Endothelial cell of umbilical vein (primary cell): ENCODE data around the gene MPG. TPM values are rescaled to one million over a fixed set of nuclear protein-coding genes. Genes with fewer than 3 reads are reported as not detected.

ENCODE experiments used
- BruUV-seq: library from RNA; stranded (reverse); fragments of 400-500 nt; replicated peaks from 2 replicates; lab custom pipeline; 2021; lab: Mats Ljungman, UMichigan
- CTCF ChIA-PET: fragments of 300-600, 350-600 bp; sonication (Branson Sonifier 250); formaldehyde crosslinking; loops from one replicate; lab custom pipeline; 2021; ENCODE audit warnings: antibody characterized with exemption, inconsistent platforms; lab: Charles Lee
- POLR2A ChIA-PET: fragments of 300-600, 350-600 bp; sonication (Branson Sonifier 250); formaldehyde crosslinking; loops from one replicate; lab custom pipeline; 2021; ENCODE audit warnings: antibody characterized with exemption, inconsistent platforms; lab: Charles Lee
- DNase-seq: peaks from one replicate; pipeline ENCODE4 v3.0.0-alpha.2; 2011; ENCODE audit warnings: low read depth, low spot score
- FAIRE-seq: peaks from 2 replicates; lab custom pipeline; 2011; peaks lifted over from hg19 to GRCh38; lab: Jason Lieb, UNC
- H2AFZ ChIP-seq: 2 replicates; pipeline ENCODE4 v1.6.0; 2012; ENCODE audit warnings: low read depth, low read length, control low read depth, inconsistent platforms
- H3K27ac ChIP-seq: 2 replicates; pipeline ENCODE4 v1.5.1; 2011; ENCODE audit warnings: low read depth, mild to moderate bottlenecking, control low read depth, low read length, moderate library complexity; ENCODE audit not compliant: insufficient read depth
- H3K27me3 ChIP-seq, 2 experiments: 2 replicates each; pipeline versions ENCODE4 v1.6.0 to v1.6.1; 2011; ENCODE audit warnings: low read length in 2 of 2, mixed read lengths in 1 of 2; ENCODE audit not compliant: control insufficient read depth in 2 of 2, insufficient read depth in 2 of 2
- H3K36me3 ChIP-seq, 2 experiments: 2 replicates in 1 of 2; 3 replicates in 1 of 2; pipeline ENCODE4 v1.5.1; 2011; ENCODE audit warnings: low read length in 2 of 2, mild to moderate bottlenecking in 1 of 2, moderate library complexity in 1 of 2; ENCODE audit not compliant: control insufficient read depth in 2 of 2, insufficient read depth in 2 of 2; ENCODE audit errors: extremely low read depth in 1 of 2
- H3K4me1 ChIP-seq: 3 replicates; pipeline ENCODE4 v1.5.1; 2011; ENCODE audit warnings: mild to moderate bottlenecking, low read length; ENCODE audit not compliant: control insufficient read depth, insufficient read depth; ENCODE audit errors: extremely low read depth
- H3K4me2 ChIP-seq: 2 replicates; pipeline ENCODE4 v1.6.1; 2011; ENCODE audit warnings: low read length, control low read depth, mixed read lengths; ENCODE audit not compliant: insufficient read depth
- H3K4me3 ChIP-seq, 3 experiments: fragments of 200-600 bp in 1 of 3; sonication (generic), shearing (Covaris generic) in 1 of 3; replicated peaks in 1 of 3; 2 replicates each; pipeline ENCODE4 v1.5.1; 2011 to 2016; ENCODE audit warnings: control low read depth in 3 of 3, low read length in 3 of 3, mild to moderate bottlenecking in 2 of 3, inconsistent platforms in 1 of 3, low read depth in 1 of 3, moderate library complexity in 1 of 3; ENCODE audit not compliant: insufficient read depth in 1 of 3
- H3K79me2 ChIP-seq: 2 replicates; pipeline ENCODE4 v1.6.0; 2012; ENCODE audit warnings: low read length, inconsistent platforms; ENCODE audit not compliant: control insufficient read depth, insufficient read depth
- H3K9ac ChIP-seq: replicated peaks from 2 replicates; pipeline ENCODE3; 2011; ENCODE audit warnings: low read length, control low read depth; ENCODE audit not compliant: insufficient read depth; ENCODE audit errors: extremely low read depth
- H3K9me1 ChIP-seq: replicated peaks from 3 replicates; pipeline ENCODE4 v1.6.0; 2011; ENCODE audit warnings: mild to moderate bottlenecking, low read length; ENCODE audit not compliant: control insufficient read depth, insufficient read depth; ENCODE audit errors: extremely low read depth
- H3K9me3 ChIP-seq: replicated peaks from 2 replicates; pipeline ENCODE4 v1.5.1; 2012; ENCODE audit warnings: low read length, inconsistent platforms; ENCODE audit not compliant: control insufficient read depth, insufficient read depth
- H4K20me1 ChIP-seq: replicated peaks from 2 replicates; pipeline ENCODE3; 2011; ENCODE audit warnings: mild to moderate bottlenecking, low read length; ENCODE audit not compliant: control insufficient read depth, insufficient read depth; ENCODE audit errors: extremely low read depth
- CTCF ChIP-seq, 2 donors: IDR thresholded peaks; 1 replicate in 1 of 2; 2 replicates in 1 of 2; pipeline ENCODE4 v1.5.1; 2011; ENCODE audit warnings: low read length in 2 of 2, mild to moderate bottlenecking in 2 of 2, moderate library complexity in 2 of 2, control low read depth in 1 of 2, inconsistent platforms in 1 of 2, low read depth in 1 of 2; ENCODE audit not compliant: insufficient read depth in 1 of 2; ENCODE audit errors: extremely low read depth in 1 of 2
- EZH2 ChIP-seq: IDR thresholded peaks from 2 replicates; pipeline ENCODE4 v1.6.1; 2012; ENCODE audit warnings: borderline replicate concordance, low read depth, mild to moderate bottlenecking, moderate library complexity, low read length, inconsistent platforms; ENCODE audit not compliant: severe bottlenecking
- FOS ChIP-seq: IDR thresholded peaks from 2 replicates; pipeline ENCODE4 v1.6.1; 2011; ENCODE audit warnings: mild to moderate bottlenecking, low read length, moderate library complexity, borderline replicate concordance; ENCODE audit not compliant: insufficient read depth
- GATA2 ChIP-seq: IDR thresholded peaks from 2 replicates; pipeline ENCODE4 v1.7.0; 2011; ENCODE audit warnings: low read depth, mild to moderate bottlenecking, moderate library complexity, mixed read lengths, low read length; ENCODE audit not compliant: insufficient read length, insufficient read depth
- JUN ChIP-seq: IDR thresholded peaks from 2 replicates; pipeline ENCODE4 v1.6.1; 2011; ENCODE audit warnings: borderline replicate concordance, low read depth; ENCODE audit not compliant: insufficient read length, insufficient read depth
- MYC ChIP-seq: IDR thresholded peaks from one replicate; pipeline ENCODE4 v1.6.1; 2011; ENCODE audit warnings: mild to moderate bottlenecking, low read depth, low read length
- POLR2A ChIP-seq: IDR thresholded peaks from 2 replicates; pipeline ENCODE4 v1.6.1; 2012; ENCODE audit warnings: low read depth, mild to moderate bottlenecking, control low read depth, low read length
- POLR2AphosphoS5 ChIP-seq: IDR thresholded peaks from 2 replicates; pipeline ENCODE4 v1.6.1; 2012; ENCODE audit warnings: low read depth, mild to moderate bottlenecking, control low read depth, low read length, moderate library complexity; ENCODE audit not compliant: insufficient read depth
- dilution Hi-C: fragments of 300-500 bp; cut with MboI; formaldehyde crosslinking; loops from one replicate; pipeline ENCODE4 v1.15.0; 2019; ENCODE audit warnings: low sequenced_read_pairs; ENCODE audit not compliant: extremely low pct_ligation_motif_present
- intact Hi-C: fragments of 100-400 bp; cut with micrococcal nuclease; formaldehyde crosslinking; loops from one replicate; pipeline ENCODE4 v1.10.0; 2022
- polyA plus RNA-seq, 4 experiments: library from polyadenylated mRNA; depleted of rRNA in 3 of 4; stranded (reverse) in 3 of 4; unstranded in 1 of 4; fragments of >200 nt; gene quantifications; 2 replicates each; pipeline versions ENCODE4 v1.2.1 to v1.2.3, GENCODE V29; 2011 to 2012; ENCODE audit warnings: missing spikeins in 1 of 4
- total RNA-seq: library from RNA; stranded (reverse); gene quantifications from 2 replicates; pipeline ENCODE4 v1.2.3, GENCODE V29; 2021

The MPG gene
- total and polyA plus RNA-seq, 2 donors (not counting 3 experiments of a cell fraction or from before 2014, with no cell fraction given): 70.5 to 140 TPM

GRCh38 chr16:63998-64913 is 13.8 kb upstream of the MPG start:
- POLR2A ChIA-PET: no interaction called here

More at GRCh38 chr16:63998-64913, 13.8 kb upstream of the MPG start:
- DNase-seq (no peak), FAIRE-seq (no peak)
- peaks cover 15% of the 10 kb centered on the region for H3K79me2 ChIP-seq
- no peak overlapping the region for H3K4me2 ChIP-seq
- intact Hi-C loops: no loop called here
- H3K4me3 ChIP-seq: no peak overlapping the region
- no peaks in the 10 kb centered on the region for H3K9me1 ChIP-seq
- TF ChIP-seq EZH2 (no peak), POLR2AphosphoS5 (no peak), MYC (no peak), POLR2A (no peak), GATA2 (no peak), FOS (no peak), JUN (no peak), CTCF (IDR thresholded peaks at IDR 0.05; ENCODE audit: extremely low read depth in 1 of 2, insufficient read depth in 1 of 2, low read depth in 1 of 2, low read length in 2 of 2) (no peak)
- no peak overlapping the region for H3K9ac ChIP-seq
- peaks cover 0 to 49% of the 10 kb centered on the region in 2 experiments for H3K36me3 ChIP-seq
- no peak overlapping the region for H3K27ac ChIP-seq
- H2AFZ ChIP-seq: no peak overlapping the region
- CTCF ChIA-PET: interaction anchor here (1.3 to 18.5 kb wide), 6 partner anchors 11 to 43 kb away, joined by 5 to 790 read pairs (median 38); partner anchors contain the start of genes MPG, POLR3K and SNRNP25
- no TSS peak for BruUV-seq
- no peaks in the 10 kb centered on the region for H3K27me3 ChIP-seq
- no peaks in the 10 kb centered on the region for H3K4me1 ChIP-seq
- no peaks in the 10 kb centered on the region for H3K9me3 ChIP-seq
- H4K20me1 ChIP-seq: no peaks in the 10 kb centered on the region
- dilution Hi-C loops: no loop called here
